IPS-18c (cell line): ENCODE results near the gene FNDC10.
A peak's percentile ranks its signal among the peaks of the same experiment; 100 is the strongest.
"Not testable (repeated sequence)": the region's sequence is repeated elsewhere in the genome, so short reads cannot be mapped to it uniquely, and the experiment has no call there.

Experiments used
- H3K4me3 ChIP-seq: 2 replicates; pipeline ENCODE4 v1.7.0; 2013; ENCODE audit warnings: low read depth, mild to moderate bottlenecking, low read length, moderate library complexity; ENCODE audit not compliant: insufficient read depth
- H3K9me3 ChIP-seq: one replicate; pipeline ENCODE4 v1.6.1; 2013; ENCODE audit warnings: mild to moderate bottlenecking, low read length, moderate library complexity; ENCODE audit not compliant: control insufficient read depth, insufficient read depth

The FNDC10 gene

GRCh38 chr1:1605034-1605591 lies 5.2 kb upstream of the FNDC10 start:
- no peaks in the 10 kb centered on the region for H3K9me3 ChIP-seq
- H3K4me3 ChIP-seq, result no peak overlapping the region

GRCh38 chr1:1604374-1605033 lies 4.6 kb upstream of the FNDC10 start:
- Histone ChIP-seq H3K9me3 (no peaks in the 10 kb centered on the region), H3K4me3 (no peak overlapping the region)

GRCh38 chr1:1603671-1604373 lies 3.9 kb upstream of the FNDC10 start:
- H3K4me3 ChIP-seq, result no peak overlapping the region
- H3K9me3 ChIP-seq, result no peaks in the 10 kb centered on the region

GRCh38 chr1:1602968-1603506 lies 3.1 kb upstream of the FNDC10 start:
- no peaks in the 10 kb centered on the region for H3K9me3 ChIP-seq
- no peak overlapping the region for H3K4me3 ChIP-seq

GRCh38 chr1:1602304-1602967 lies 2.5 kb upstream of the FNDC10 start:
- Histone ChIP-seq H3K9me3 (no peaks in the 10 kb centered on the region), H3K4me3 (no peak overlapping the region)

GRCh38 chr1:1601564-1602303 lies 1.8 kb upstream of the FNDC10 start:
- no peak overlapping the region for H3K4me3 ChIP-seq
- H3K9me3 ChIP-seq, result no peaks in the 10 kb centered on the region

GRCh38 chr1:1600861-1601563 lies 1.1 kb upstream of the FNDC10 start:
- H3K9me3 ChIP-seq, result no peaks in the 10 kb centered on the region
- H3K4me3 ChIP-seq, result peak overlapping the region; percentile 62; the same call in 1 of the 2 replicates

GRCh38 chr1:1599030-1599934 lies 653 bp downstream of the FNDC10 start:
- no peaks in the 10 kb centered on the region for H3K9me3 ChIP-seq
- peak overlapping the region; percentile 34; the same call in 1 of the 2 replicates for H3K4me3 ChIP-seq

- Histone ChIP-seq H3K4me3 (no peak overlapping the region), H3K9me3 (no peaks in the 10 kb centered on the region)
Measured at GRCh38 chr1:1598720-1599029, 1.3 kb downstream of the FNDC10 start.

- no peaks in the 10 kb centered on the region for H3K9me3 ChIP-seq
- no peak overlapping the region for H3K4me3 ChIP-seq
Measured at GRCh38 chr1:1598051-1598719, 1.8 kb downstream of the FNDC10 start.

GRCh38 chr1:1597275-1597930 lies 2.5 kb downstream of the FNDC10 start:
- H3K9me3 ChIP-seq, result no peaks in the 10 kb centered on the region
- peak overlapping the region; percentile 15; the same call in 1 of the 2 replicates for H3K4me3 ChIP-seq

GRCh38 chr1:1596493-1597274 lies 3.3 kb downstream of the FNDC10 start:
- H3K9me3 ChIP-seq, result no peaks in the 10 kb centered on the region
- H3K4me3 ChIP-seq, result no peak overlapping the region

- H3K9me3 ChIP-seq, result not testable (repeated sequence)
Measured at GRCh38 chr1:1595341-1595740, 4.6 kb downstream of the FNDC10 start.

GRCh38 chr1:1594602-1595260 lies 5.2 kb downstream of the FNDC10 start:
- no peaks in the 10 kb centered on the region for H3K9me3 ChIP-seq
- no peak overlapping the region; the same call in 1 of the 2 replicates for H3K4me3 ChIP-seq

More at GRCh38 chr1:1595341-1595740, 4.6 kb downstream of the FNDC10 start:
- not testable (repeated sequence) for H3K4me3 ChIP-seq
